H1 (cell line): ENCODE data around the gene ITGA11. TPM values are rescaled to one million over a fixed set of nuclear protein-coding genes. Genes with fewer than 3 reads are reported as not detected.

Source experiments
- CTCF ChIA-PET: fragments of 300-600 bp; sonication (Branson Sonifier 250); formaldehyde crosslinking; loops from one replicate; lab custom pipeline; 2021; ENCODE audit not compliant: partially characterized antibody; lab: Charles Lee
- POLR2A ChIA-PET: fragments of 300-600 bp; sonication (Branson Sonifier 250); formaldehyde crosslinking; loops from one replicate; lab custom pipeline; 2021; ENCODE audit warnings: inconsistent platforms; ENCODE audit not compliant: partially characterized antibody; lab: Charles Lee
- DNase-seq, 2 experiments: peaks; one replicate each; pipeline versions ENCODE4 v3.0.0 to v3.0.0-alpha.2; 2010 to 2022; ENCODE audit warnings: low spot score in 2 of 2, low read depth in 1 of 2, mixed read lengths in 1 of 2
- FAIRE-seq: peaks from 2 replicates; lab custom pipeline; 2011; peaks lifted over from hg19 to GRCh38; lab: Jason Lieb, UNC
- H2AFZ ChIP-seq: 2 replicates; pipeline ENCODE4 v1.8.1; 2012; ENCODE audit warnings: low read length, inconsistent platforms
- H2AK5ac ChIP-seq: 2 replicates; pipeline ENCODE4 v1.6.1; 2013; ENCODE audit warnings: low read depth, low read length
- H2BK120ac ChIP-seq: replicated peaks from 2 replicates; pipeline ENCODE3; 2013; ENCODE audit warnings: low read depth, low read length, inconsistent platforms
- H2BK12ac ChIP-seq: 2 replicates; pipeline ENCODE4 v1.6.1; 2013; ENCODE audit warnings: low read depth, low read length
- H2BK15ac ChIP-seq: 2 replicates; pipeline ENCODE4 v1.6.1; 2013; ENCODE audit warnings: low read length
- H2BK20ac ChIP-seq: 2 replicates; pipeline ENCODE4 v1.6.1; 2013; ENCODE audit warnings: low read length
- H2BK5ac ChIP-seq: 2 replicates; pipeline ENCODE4 v1.6.1; 2013; ENCODE audit warnings: low read depth, low read length
- H3K14ac ChIP-seq: 2 replicates; pipeline ENCODE4 v1.6.1; 2013; ENCODE audit warnings: inconsistent platforms; ENCODE audit not compliant: insufficient read length
- H3K18ac ChIP-seq: 2 replicates; pipeline ENCODE4 v1.6.1; 2013; ENCODE audit warnings: low read length; ENCODE audit errors: extremely low read depth
- H3K23ac ChIP-seq: 2 replicates; pipeline ENCODE4 v1.6.1; 2013; ENCODE audit warnings: inconsistent platforms; ENCODE audit not compliant: insufficient read length
- H3K23me2 ChIP-seq: 2 replicates; pipeline ENCODE4 v1.6.1; 2013; ENCODE audit warnings: low read depth, low read length
- H3K27ac ChIP-seq: 2 replicates; pipeline ENCODE4 v1.6.1; 2011; ENCODE audit warnings: low read depth, low read length, inconsistent platforms
- H3K27me3 ChIP-seq, 4 experiments: replicated peaks in 1 of 4; 1 replicate in 1 of 4; 2 replicates in 3 of 4; pipeline versions ENCODE4 v1.6.1 to v1.8.1; 2011 to 2013; ENCODE audit warnings: low read length in 3 of 4, mild to moderate bottlenecking in 3 of 4, inconsistent platforms in 2 of 4, mixed read lengths in 2 of 4, moderate library complexity in 1 of 4; ENCODE audit not compliant: control insufficient read depth in 3 of 4, insufficient read depth in 3 of 4; ENCODE audit errors: extremely low read depth in 1 of 4
- H3K36me3 ChIP-seq, 4 experiments: 2 replicates each; pipeline versions ENCODE4 v1.6.1 to v1.8.1; 2011 to 2013; ENCODE audit warnings: mild to moderate bottlenecking in 4 of 4, low read length in 3 of 4, moderate library complexity in 2 of 4, control low read depth in 1 of 4, inconsistent platforms in 1 of 4; ENCODE audit not compliant: insufficient read depth in 4 of 4, control insufficient read depth in 2 of 4
- H3K4ac ChIP-seq: replicated peaks from 2 replicates; pipeline ENCODE3; 2013; ENCODE audit warnings: low read length, low read depth, mixed read lengths, inconsistent platforms; ENCODE audit not compliant: insufficient read length
- H3K4me1 ChIP-seq, 4 experiments: replicated peaks in 1 of 4; 1 replicate in 1 of 4; 2 replicates in 3 of 4; pipeline versions ENCODE4 v1.6.1 to v1.8.1; 2011 to 2013; ENCODE audit warnings: low read length in 3 of 4, inconsistent platforms in 2 of 4, mixed read lengths in 1 of 4; ENCODE audit not compliant: insufficient read depth in 4 of 4, control insufficient read depth in 3 of 4
- H3K4me2 ChIP-seq, 2 experiments: 2 replicates each; pipeline versions ENCODE4 v1.6.1 to v1.8.1; 2011 to 2013; ENCODE audit warnings: low read depth in 2 of 2, low read length in 2 of 2, control low read depth in 1 of 2, inconsistent platforms in 1 of 2, mild to moderate bottlenecking in 1 of 2; ENCODE audit not compliant: insufficient read depth in 1 of 2
- H3K4me3 ChIP-seq, 4 experiments: fragments of 200-600, 300-600 bp in 1 of 4; sonication (generic), shearing (Covaris generic), sonication (Bioruptor Twin) in 1 of 4; 2 replicates each; pipeline versions ENCODE4 v1.5.1 to v1.8.1; 2011 to 2016; ENCODE audit warnings: low read length in 4 of 4, low read depth in 3 of 4, control low read depth in 2 of 4, inconsistent platforms in 2 of 4, mild to moderate bottlenecking in 2 of 4, mixed read lengths in 1 of 4, moderate library complexity in 1 of 4; ENCODE audit not compliant: insufficient read depth in 2 of 4; ENCODE audit errors: extremely low read depth in 1 of 4
- H3K56ac ChIP-seq: replicated peaks from 2 replicates; pipeline ENCODE3; 2013; ENCODE audit warnings: low read depth, mild to moderate bottlenecking, mixed read lengths, low read length, inconsistent platforms; ENCODE audit not compliant: insufficient read length
- H3K79me1 ChIP-seq: 2 replicates; pipeline ENCODE4 v1.6.1; 2013; ENCODE audit warnings: low read depth, low read length, control low read depth
- H3K79me2 ChIP-seq, 2 experiments: 2 replicates each; pipeline versions ENCODE4 v1.6.1 to v1.8.1; 2012 to 2013; ENCODE audit warnings: low read length in 2 of 2, mild to moderate bottlenecking in 2 of 2, inconsistent platforms in 1 of 2; ENCODE audit not compliant: insufficient read depth in 2 of 2, control insufficient read depth in 1 of 2
- H3K9ac ChIP-seq, 4 experiments: replicated peaks in 1 of 4; 1 replicate in 1 of 4; 2 replicates in 3 of 4; pipeline versions ENCODE4 v1.6.1 to v1.8.1; 2011 to 2013; ENCODE audit warnings: low read depth in 3 of 4, low read length in 3 of 4, control low read depth in 2 of 4, mild to moderate bottlenecking in 2 of 4, moderate library complexity in 2 of 4, inconsistent platforms in 1 of 4; ENCODE audit errors: extremely low read depth in 1 of 4
- H3K9me3 ChIP-seq, 2 experiments: 2 replicates each; pipeline versions ENCODE4 v1.6.1 to v1.8.1; 2012 to 2013; ENCODE audit warnings: mild to moderate bottlenecking in 2 of 2, moderate library complexity in 2 of 2, control low read depth in 1 of 2, inconsistent platforms in 1 of 2, low read depth in 1 of 2, low read length in 1 of 2, mixed read lengths in 1 of 2; ENCODE audit not compliant: insufficient read depth in 2 of 2
- H4K20me1 ChIP-seq, 2 experiments: replicated peaks in 1 of 2; 2 replicates each; pipeline versions ENCODE3 to v1.8.1; 2011 to 2013; ENCODE audit warnings: inconsistent platforms in 2 of 2, low read length in 2 of 2, mild to moderate bottlenecking in 1 of 2; ENCODE audit not compliant: insufficient read depth in 2 of 2, control insufficient read depth in 1 of 2
- H4K5ac ChIP-seq: 2 replicates; pipeline ENCODE4 v1.6.1; 2013; ENCODE audit warnings: low read length, low read depth, mixed read lengths, inconsistent platforms; ENCODE audit not compliant: insufficient read length
- H4K8ac ChIP-seq: 2 replicates; pipeline ENCODE4 v1.8.0; 2013; ENCODE audit warnings: mild to moderate bottlenecking, moderate library complexity, low read length, inconsistent platforms; ENCODE audit not compliant: insufficient read depth; ENCODE audit errors: extremely low read depth
- H4K91ac ChIP-seq: replicated peaks from 2 replicates; pipeline ENCODE3; 2013; ENCODE audit warnings: low read length, mixed read lengths, inconsistent platforms; ENCODE audit not compliant: insufficient read length
- POU5F1 ChIP-seq: IDR thresholded peaks from 2 replicates; pipeline ENCODE4 v1.6.1; 2011; ENCODE audit warnings: low read depth, mild to moderate bottlenecking, low read length, moderate library complexity
- SAP30 ChIP-seq: fragments of 300-600 bp; sonication (generic); IDR thresholded peaks from 2 replicates; pipeline ENCODE4 v1.7.1; 2012; ENCODE audit warnings: low read length, moderate library complexity, mild to moderate bottlenecking, inconsistent platforms; ENCODE audit not compliant: insufficient read depth, insufficient replicate concordance
- SIX5 ChIP-seq: IDR thresholded peaks from 2 replicates; pipeline ENCODE4 v1.6.1; 2011; ENCODE audit warnings: mild to moderate bottlenecking, low read depth, low read length
- SP1 ChIP-seq: IDR thresholded peaks from 2 replicates; pipeline ENCODE4 v1.6.1; 2011; ENCODE audit warnings: low read depth, low read length
- SUZ12 ChIP-seq: fragments of 200-600 bp; sonication (generic); IDR thresholded peaks from 2 replicates; pipeline ENCODE4 v1.6.1; 2012; ENCODE audit warnings: mild to moderate bottlenecking, inconsistent platforms, low read length, moderate library complexity, mixed read lengths
- ZNF274 ChIP-seq: IDR thresholded peaks from 2 replicates; pipeline ENCODE4 v1.7.0; 2012; ENCODE audit warnings: low read length, borderline replicate concordance; ENCODE audit errors: extremely low read depth
- WGBS, 2 experiments: shearing (Covaris generic) in 1 of 2; methylation state at CpG; one replicate each; pipeline versions ENCODE4 v1.1.6 to v1.1.7; 2013 to 2015; ENCODE audit warnings: low lambda C conversion rate in 2 of 2, mixed read lengths in 2 of 2, inconsistent platforms in 1 of 2, low coverage in 1 of 2, missing lambda C conversion rate in 1 of 2; ENCODE audit not compliant: insufficient replicate concordance in 2 of 2, insufficient coverage in 1 of 2, insufficient read length in 1 of 2; ENCODE audit errors: extremely low coverage in 1 of 2, missing lambda C conversion rate in 1 of 2; 5-methylcytosine and 5-hydroxymethylcytosine counted together
- polyA plus RNA-seq, 7 experiments: library from polyadenylated mRNA; depleted of rRNA in 3 of 7; stranded (reverse) in 5 of 7; unstranded in 2 of 7; fragments of >200 nt in 5 of 7; fragments of 200-250 nt in 2 of 7; gene quantifications; 1 replicate in 5 of 7; 2 replicates in 1 of 7; 4 replicates in 1 of 7; pipeline versions ENCODE4 v1.2.1 to v1.2.3, GENCODE V29; 2011 to 2013; ENCODE audit warnings: missing spikeins in 2 of 7, mixed read lengths in 2 of 7
- total RNA-seq: library from RNA; stranded (reverse); fragmentation: NEBNext Ultra II Directional; extraction: Animal tissue kit (Norgen Biotek cat#: 25700); gene quantifications from 2 replicates; pipeline ENCODE4 v1.2.1, GENCODE V29; 2021
- TF ChIP-seq, protein P1 (sequence below): IDR thresholded peaks from 2 replicates; pipeline ENCODE4 v1.6.1; 2011; ENCODE audit warnings: low read depth, mild to moderate bottlenecking, low read length; ENCODE audit not compliant: insufficient read depth

The ITGA11 gene
- total and polyA plus RNA-seq, 2 of the 8 experiments (the other 6 are each of a cell fraction or from before 2014, with no cell fraction given) = 0.05 to 0.06 TPM

DNA sequence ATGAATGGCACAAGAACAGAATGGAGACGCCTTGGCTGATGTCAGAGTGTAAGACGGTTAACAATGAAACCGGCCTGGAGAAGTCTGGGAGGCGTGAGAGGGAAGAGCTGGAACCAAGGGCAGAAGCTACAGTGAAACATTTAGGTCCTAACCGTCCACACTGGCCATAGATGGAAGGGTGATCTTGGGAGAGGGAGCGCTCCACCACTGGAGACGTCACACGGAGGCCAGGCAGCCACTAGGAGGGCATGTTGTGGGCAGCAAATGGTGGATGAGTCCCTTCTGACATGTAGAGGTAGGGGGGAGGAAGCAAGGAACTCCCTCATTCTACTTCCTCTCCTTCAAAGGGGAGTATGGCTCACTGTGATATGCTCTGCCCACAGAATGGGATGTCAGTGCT is 130.7 kb downstream of the ITGA11 start:
- H3K4me2 ChIP-seq = no peak overlapping the region
- no peak overlapping the region for H3K14ac ChIP-seq
- no peak overlapping the region for H2AFZ ChIP-seq
- no peak overlapping the region for H3K18ac ChIP-seq
- FAIRE-seq (no peak), DNase-seq (peak in 1 of 2 experiments; percentile 40)
- no peak overlapping the region for H4K91ac ChIP-seq
- H2BK15ac ChIP-seq = no peak overlapping the region
- H3K9me3 ChIP-seq = no peaks in the 10 kb centered on the region
- TF ChIP-seq SUZ12 (no peak), POU5F1 (no peak), SAP30 (no peak), SP1 (no peak), ZNF274 (no peak), SIX5 (no peak)
- TF ChIP-seq, protein P1, sequence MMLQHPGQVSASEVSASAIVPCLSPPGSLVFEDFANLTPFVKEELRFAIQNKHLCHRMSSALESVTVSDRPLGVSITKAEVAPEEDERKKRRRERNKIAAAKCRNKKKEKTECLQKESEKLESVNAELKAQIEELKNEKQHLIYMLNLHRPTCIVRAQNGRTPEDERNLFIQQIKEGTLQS = no peak
- 0 out of 2 replicates have a peak overlapping the region, but pooled peaks have one; percentile 40 for H2BK5ac ChIP-seq
- no peak overlapping the region for H2AK5ac ChIP-seq
- peaks cover 7 to 21% (median 15%) of the 10 kb centered on the region in 4 experiments for H3K4me1 ChIP-seq
- H4K20me1 ChIP-seq = no peaks in the 10 kb centered on the region
- H3K56ac ChIP-seq = no peak overlapping the region
- H4K5ac ChIP-seq = no peak overlapping the region
- H3K23me2 ChIP-seq = no peaks in the 10 kb centered on the region; the same call in 1 of the 2 replicates
- POLR2A ChIA-PET = no interaction called here
- CTCF ChIA-PET = no interaction called here
- H3K4ac ChIP-seq = no peak overlapping the region
- no peaks in the 10 kb centered on the region for H3K79me2 ChIP-seq
- WGBS, 2 experiments = 85% methylated on average over 8 of the region's 8 CpGs; no CpG with 5 or more reads in 1 of the 2 experiments
- H3K9ac ChIP-seq = no peak overlapping the region
- no peak overlapping the region for H2BK120ac ChIP-seq
- H2BK12ac ChIP-seq = no peak overlapping the region
- H3K4me3 ChIP-seq = no peak overlapping the region
- no peaks in the 10 kb centered on the region for H3K27me3 ChIP-seq
- H3K79me1 ChIP-seq = no peaks in the 10 kb centered on the region
- H2BK20ac ChIP-seq = no peak overlapping the region
- H3K27ac ChIP-seq = no peak overlapping the region
- no peak overlapping the region for H3K23ac ChIP-seq
- H3K36me3 ChIP-seq = 0 out of 8 replicates have a peak, but pooled peaks cover 0 to 3% (median 1%) of the 10 kb centered on the region in 4 experiments
- H4K8ac ChIP-seq = no peak overlapping the region
